Natural killer cell (primary cell): ENCODE data around the gene INSC. TPM values are rescaled to one million over a fixed set of nuclear protein-coding genes. Genes with fewer than 3 reads are reported as not detected.

Source experiments
- ATAC-seq, 3 donors: fragments of 150-1000 bp in 2 of 3; fragments of 200-7000 bp in 1 of 3; cut with Tn5 transposase; 1 replicate in 1 of 3; 2 replicates in 2 of 3; pipeline ENCODE4 v1.10.0; 2021; ENCODE audit warnings: mild to moderate bottlenecking in 2 of 3, moderate library complexity in 2 of 3
- DNase-seq, 2 donors: peaks; one replicate each; pipeline versions ENCODE4 v3.0.0 to v3.0.0-alpha.2; 2013 to 2021; ENCODE audit warnings: mixed read lengths in 1 of 2
- H3K27ac ChIP-seq: one replicate; pipeline ENCODE4 v1.5.1; 2013; ENCODE audit warnings: mild to moderate bottlenecking, low read length
- H3K27me3 ChIP-seq: one replicate; pipeline ENCODE4 v1.6.1; 2013; ENCODE audit warnings: low read length; ENCODE audit not compliant: control insufficient read depth, insufficient read depth
- H3K36me3 ChIP-seq: one replicate; pipeline ENCODE4 v1.6.1; 2013; ENCODE audit warnings: low read length; ENCODE audit not compliant: control insufficient read depth, insufficient read depth
- H3K4me1 ChIP-seq: one replicate; pipeline ENCODE4 v1.6.1; 2013; ENCODE audit warnings: low read length; ENCODE audit not compliant: control insufficient read depth, insufficient read depth
- H3K4me3 ChIP-seq: one replicate; pipeline ENCODE4 v1.5.1; 2013; ENCODE audit warnings: low read length
- H3K9me3 ChIP-seq: one replicate; pipeline ENCODE4 v1.6.1; 2013; ENCODE audit warnings: low read length; ENCODE audit not compliant: control insufficient read depth, insufficient read depth
- H3K27ac Mint-ChIP-seq, 2 donors: one replicate each; pipeline ENCODE4 v1.8.0; 2022; ENCODE audit warnings: mild to moderate bottlenecking in 2 of 2, mixed read lengths in 2 of 2, moderate library complexity in 1 of 2
- H3K27me3 Mint-ChIP-seq, 2 donors: one replicate each; pipeline ENCODE4 v1.8.0; 2022; ENCODE audit warnings: low read depth in 2 of 2, mixed read lengths in 2 of 2
- H3K36me3 Mint-ChIP-seq: one replicate; pipeline ENCODE4 v1.8.0; 2022; ENCODE audit warnings: mixed read lengths
- H3K4me1 Mint-ChIP-seq, 2 donors: one replicate each; pipeline ENCODE4 v1.8.0; 2022; ENCODE audit warnings: mixed read lengths in 2 of 2
- H3K4me3 Mint-ChIP-seq: one replicate; pipeline ENCODE4 v1.8.0; 2022; ENCODE audit warnings: mild to moderate bottlenecking, moderate library complexity, mixed read lengths
- H3K9me3 Mint-ChIP-seq, 2 donors: one replicate each; pipeline ENCODE4 v1.8.0; 2022; ENCODE audit warnings: mixed read lengths in 2 of 2
- CTCF ChIP-seq: fragments of 200-600 bp; IDR thresholded peaks from one replicate; pipeline ENCODE4 v1.8.0; 2022; ENCODE audit warnings: antibody characterized with exemption
- WGBS: methylation state at CpG from one replicate; pipeline ENCODE4 v1.1.7; 2013; ENCODE audit warnings: missing lambda C conversion rate; ENCODE audit not compliant: insufficient coverage; 5-methylcytosine and 5-hydroxymethylcytosine counted together
- intact Hi-C: fragments of 100-400 bp; cut with micrococcal nuclease; formaldehyde crosslinking; loops from one replicate; pipeline ENCODE4 v1.14.2; 2022
- total RNA-seq, 4 donors: library from RNA; stranded (reverse); fragments of 120-200 nt in 1 of 4; gene quantifications; one replicate each; pipeline versions ENCODE4 v1.2.3 to v1.2.4, GENCODE V29; 2013 to 2022

INSC gene
- total RNA-seq, 3 donors from 2014 or later (not counting 1 experiment from before 2014, with no cell fraction given): 0.16 to 0.27 TPM; not detected in 1

- no peak for ATAC-seq
These were observed 100.3 kb downstream of the INSC start for GRCh38 chr11:15215005-15215404.

GRCh38 chr11:15216678-15217077 is 102.0 kb downstream of the INSC start:
- no peaks in the 10 kb centered on the region for H3K9me3 ChIP-seq
- no peaks in the 10 kb centered on the region for H3K4me1 ChIP-seq
- intact Hi-C loops: no loop called here
- H3K4me1 Mint-ChIP-seq: no peaks in the 10 kb centered on the region
- H3K27ac Mint-ChIP-seq: no peak overlapping the region
- H3K4me3 Mint-ChIP-seq: no peak overlapping the region
- DNase-seq (peak in 1 of 2 donors; percentile 10), ATAC-seq (peak in 1 of 3 donors; percentile 36)
- no peaks in the 10 kb centered on the region for H3K36me3 ChIP-seq
- no peak overlapping the region for H3K27ac ChIP-seq
- H3K4me3 ChIP-seq: no peak overlapping the region
- TF ChIP-seq CTCF: no peak
- no peaks in the 10 kb centered on the region for H3K9me3 Mint-ChIP-seq
- H3K36me3 Mint-ChIP-seq: no peaks in the 10 kb centered on the region
- H3K27me3 Mint-ChIP-seq: no peaks in the 10 kb centered on the region
- no peaks in the 10 kb centered on the region for H3K27me3 ChIP-seq

More at GRCh38 chr11:15215005-15215404, 100.3 kb downstream of the INSC start:
- Mint-ChIP-seq H3K27ac (no peak overlapping the region), H3K27me3 (peaks cover 0 to 3% of the 10 kb centered on the region in 2 donors), H3K4me1 (no peaks in the 10 kb centered on the region), H3K9me3 (no peaks in the 10 kb centered on the region), H3K36me3 (no peaks in the 10 kb centered on the region), H3K4me3 (no peak overlapping the region)
- Histone ChIP-seq H3K36me3 (no peaks in the 10 kb centered on the region), H3K27ac (no peak overlapping the region), H3K4me1 (no peaks in the 10 kb centered on the region), H3K9me3 (no peaks in the 10 kb centered on the region), H3K4me3 (no peak overlapping the region), H3K27me3 (no peaks in the 10 kb centered on the region)
- intact Hi-C loops: no loop called here
- no peak for TF ChIP-seq CTCF
- 90% methylated on average over 2 of the region's 2 CpGs for whole genome bisulfite sequencing
- DNase-seq: no peak

GRCh38 chr11:15217416-15217815 is 102.7 kb downstream of the INSC start:
- H3K27me3 Mint-ChIP-seq: no peaks in the 10 kb centered on the region
- DNase-seq: no peak
- no peak for ATAC-seq
- no peak for TF ChIP-seq CTCF
- no peaks in the 10 kb centered on the region for H3K36me3 Mint-ChIP-seq
- H3K4me1 Mint-ChIP-seq: no peaks in the 10 kb centered on the region
- H3K27ac Mint-ChIP-seq: no peak overlapping the region
- no peaks in the 10 kb centered on the region for H3K9me3 Mint-ChIP-seq
- H3K4me3 Mint-ChIP-seq: no peak overlapping the region
- intact Hi-C loops: no loop called here
- H3K9me3 ChIP-seq: no peaks in the 10 kb centered on the region
- H3K4me3 ChIP-seq: no peak overlapping the region
- no peaks in the 10 kb centered on the region for H3K27me3 ChIP-seq
- no peaks in the 10 kb centered on the region for H3K36me3 ChIP-seq
- H3K4me1 ChIP-seq: no peaks in the 10 kb centered on the region
- WGBS: 93% methylated on average over 4 of the region's 4 CpGs
- no peak overlapping the region for H3K27ac ChIP-seq

- no peak overlapping the region for H3K27ac Mint-ChIP-seq
- Histone ChIP-seq H3K4me1 (no peaks in the 10 kb centered on the region), H3K4me3 (no peak overlapping the region), H3K36me3 (no peaks in the 10 kb centered on the region), H3K27ac (no peak overlapping the region), H3K27me3 (no peaks in the 10 kb centered on the region), H3K9me3 (no peaks in the 10 kb centered on the region)
- H3K36me3 Mint-ChIP-seq: no peaks in the 10 kb centered on the region
- intact Hi-C loops: no loop called here
- no peak for TF ChIP-seq CTCF
- no peak overlapping the region for H3K4me3 Mint-ChIP-seq
- DNase-seq (no peak), ATAC-seq (no peak)
- no peaks in the 10 kb centered on the region for H3K9me3 Mint-ChIP-seq
- H3K27me3 Mint-ChIP-seq: no peaks in the 10 kb centered on the region
- no peaks in the 10 kb centered on the region for H3K4me1 Mint-ChIP-seq
- no CpG with 5 or more reads among the region's 1 CpG for WGBS
These were observed 108.1 kb downstream of the INSC start for GRCh38 chr11:15222777-15223176.
